NCI-H2196 (cell line): ENCODE results near the gene CCNL2.

Source experiments
- DNase-seq: peaks from one replicate; lab custom pipeline; 2025; ENCODE audit not compliant: unreplicated experiment; lab: John Stamatoyannopoulos, UW

Gene CCNL2

GRCh38 chr1:1356796-1357401 lies 42.2 kb downstream of the CCNL2 start:
- DNase-seq = peak; percentile 20

- no peak for DNase-seq
These were observed 42.9 kb downstream of the CCNL2 start for GRCh38 chr1:1356166-1356795.

- DNase-seq = peak; percentile 73
These were observed 43.7 kb downstream of the CCNL2 start for GRCh38 chr1:1355416-1355815.

- DNase-seq = no peak
These were observed 44.6 kb downstream of the CCNL2 start for GRCh38 chr1:1354271-1355247.

GRCh38 chr1:1353389-1354151 lies 45.6 kb downstream of the CCNL2 start:
- DNase-seq = no peak

- DNase-seq = no peak
These were observed 46.2 kb downstream of the CCNL2 start for GRCh38 chr1:1352786-1353388.

- no peak for DNase-seq
These were observed 47.4 kb downstream of the CCNL2 start for GRCh38 chr1:1351511-1352427.

GRCh38 chr1:1349256-1350012 lies 49.7 kb downstream of the CCNL2 start, which contains the start of gene DVL1:
Gene DVL1, minus strand, starts transcription at chr1:1349418. Its CDS starts 353 bp downstream, at chr1:1349065.
- peak; percentile 68 for DNase-seq

GRCh38 chr1:1348420-1349255 lies 50.5 kb downstream of the CCNL2 start:
- DNase-seq = no peak

- DNase-seq = no peak
These were observed 51.3 kb downstream of the CCNL2 start for GRCh38 chr1:1347663-1348419.

- DNase-seq = no peak
These were observed 52.0 kb downstream of the CCNL2 start for GRCh38 chr1:1347026-1347595.

- no peak for DNase-seq
These were observed 52.6 kb downstream of the CCNL2 start for GRCh38 chr1:1346501-1346890.

- no peak for DNase-seq
These were observed 53.2 kb downstream of the CCNL2 start for GRCh38 chr1:1345860-1346500.

GRCh38 chr1:1345384-1345783 lies 53.8 kb downstream of the CCNL2 start:
- no peak for DNase-seq

GRCh38 chr1:1344655-1345361 lies 54.3 kb downstream of the CCNL2 start:
- DNase-seq = no peak
